Stimulated activated CD8-positive, alpha-beta memory T cell treated with anti-CD3 and anti-CD28 coated beads, Interleukin-7, amount 100 ng/mL, for 24 hours (primary cell): ENCODE data around the gene CREB3L2.
"Not testable (repeated sequence)": the region's sequence is repeated elsewhere in the genome, so short reads cannot be mapped to it uniquely, and the experiment has no call there.

Experiments
- DNase-seq: peaks from one replicate; pipeline ENCODE4 v3.0.0-alpha.2; 2020; ENCODE audit warnings: low read depth

CREB3L2 gene

DNA sequence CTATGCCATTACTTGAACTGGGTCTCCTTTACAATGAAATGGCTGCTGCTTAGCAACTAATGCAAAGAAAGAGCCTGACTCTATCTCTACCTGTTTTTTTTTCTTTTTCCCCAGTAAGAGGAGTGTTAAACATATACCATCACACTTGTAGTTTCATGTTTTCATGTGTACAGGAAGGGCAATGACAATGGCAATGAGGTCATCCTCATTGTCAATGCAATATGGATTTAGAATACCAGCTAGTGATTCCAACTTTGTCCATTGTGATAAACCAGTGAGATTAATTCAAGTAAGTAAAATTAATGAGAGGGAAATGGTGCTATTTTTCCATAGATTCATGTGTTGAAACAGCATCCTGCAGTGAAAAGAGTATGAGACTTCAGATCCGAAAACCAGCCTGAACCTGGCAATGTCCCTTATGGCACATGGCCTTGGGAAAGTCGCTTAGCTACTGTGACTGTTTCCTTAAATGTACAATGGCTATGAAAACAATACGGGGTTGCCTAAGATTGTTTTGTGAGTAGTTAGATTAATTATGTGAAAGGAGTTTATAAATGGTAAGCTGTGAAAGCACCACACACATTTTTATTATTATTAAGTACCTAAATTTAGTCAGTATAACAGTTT, 166.3 kb downstream of the CREB3L2 start:
- DNase-seq: no peak

DNA sequence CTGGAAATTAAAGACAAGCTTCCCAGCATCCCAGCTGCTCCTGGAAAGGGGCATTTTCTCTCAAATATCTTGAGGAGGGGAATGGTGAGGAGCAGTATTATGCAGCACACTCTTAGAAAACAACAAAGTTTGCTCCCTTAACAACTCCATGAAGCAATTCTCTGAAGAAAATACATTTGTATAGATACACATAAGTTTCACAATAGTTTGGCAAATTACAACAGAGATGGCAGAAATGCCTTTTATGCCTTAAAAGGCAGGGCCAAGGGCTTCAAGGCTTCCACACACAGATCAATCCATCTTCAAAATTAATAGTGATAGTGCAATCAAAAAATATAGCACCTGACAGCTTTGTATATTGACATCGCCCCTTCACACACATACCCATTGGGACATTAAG, 167.3 kb downstream of the CREB3L2 start:
- no peak for DNase-seq

DNA sequence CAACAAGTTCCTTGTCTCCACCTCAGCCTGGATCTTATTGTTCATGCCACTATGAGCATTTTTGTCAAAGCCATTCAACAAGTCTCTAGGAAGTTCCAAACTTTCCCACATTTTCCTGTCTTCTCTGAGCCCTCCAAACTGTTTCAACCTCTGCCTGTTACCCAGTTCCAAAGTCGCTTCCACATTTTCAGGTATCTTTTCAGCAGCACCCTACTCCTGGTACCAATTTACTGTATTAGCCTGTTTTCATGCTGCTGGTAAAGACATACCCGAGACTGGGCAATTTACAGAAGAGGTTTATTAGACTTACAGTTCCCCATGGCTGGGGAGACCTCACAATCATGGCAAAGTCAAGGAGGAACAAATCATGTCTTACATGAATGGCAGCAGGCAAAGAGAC, 168.9 kb downstream of the CREB3L2 start:
- not testable (repeated sequence) for DNase-seq

DNA sequence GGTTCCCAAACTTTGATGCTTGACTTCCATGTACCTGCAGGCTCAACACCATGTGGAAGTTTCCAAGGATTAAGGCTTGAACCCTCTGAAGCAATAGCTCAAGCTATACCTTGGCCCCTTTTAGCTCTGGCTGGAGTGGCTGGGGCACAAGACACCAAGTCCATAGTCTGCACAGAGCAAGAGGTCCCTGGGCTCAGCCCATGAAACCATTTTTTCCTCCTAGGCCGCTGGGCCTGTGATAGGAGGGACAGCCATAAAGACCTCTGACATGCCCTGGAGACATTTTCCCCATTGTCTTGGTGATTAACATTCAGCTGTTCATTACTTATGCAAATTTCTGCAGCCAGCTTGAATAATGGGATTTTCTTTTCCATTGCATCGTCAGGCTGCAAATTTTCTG, 169.5 kb downstream of the CREB3L2 start:
- no peak for DNase-seq

DNA sequence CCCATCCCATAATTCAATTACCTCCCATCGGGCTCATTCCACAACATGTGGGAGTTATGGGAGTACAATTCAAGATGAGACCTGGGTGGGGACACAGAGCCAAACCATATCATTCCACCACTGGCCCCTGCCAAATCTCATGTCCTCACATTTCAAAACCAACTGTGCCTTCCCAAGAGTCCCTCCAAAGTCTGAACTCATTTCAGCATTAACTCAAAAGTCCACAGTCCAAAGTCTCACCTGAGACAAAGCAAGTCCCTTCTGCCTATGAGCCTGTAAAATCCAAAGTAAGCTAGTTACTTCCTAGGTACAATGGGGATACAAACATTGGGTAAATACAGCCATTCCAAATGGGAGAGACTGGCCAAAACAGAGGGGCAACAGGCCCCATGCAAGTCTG, 170.3 kb downstream of the CREB3L2 start:
- DNase-seq: not testable (repeated sequence)

- DNase-seq: no peak
Observed at GRCh38 chr7:137829337-137829992, 172.4 kb downstream of the CREB3L2 start.

- no peak for DNase-seq
Observed at GRCh38 chr7:137828456-137828855, 173.4 kb downstream of the CREB3L2 start.

- no peak for DNase-seq
Observed at GRCh38 chr7:137825489-137825888, 176.4 kb downstream of the CREB3L2 start.
